HG02798 (cell line): ENCODE data around the gene SNURF.
"Not testable (repeated sequence)": the region's sequence is repeated elsewhere in the genome, so short reads cannot be mapped to it uniquely, and the experiment has no call there.

Source experiments
- ATAC-seq: cut with Tn5 transposase; IDR thresholded peaks from one replicate; pipeline ENCODE4 v1.9.1; 2021; ENCODE audit warnings: mild to moderate bottlenecking; ENCODE audit not compliant: unreplicated experiment, poor library complexity

The SNURF gene

GRCh38 chr15:24954783-24955530 is at the start of gene SNURF, which contains the start of gene SNRPN:
SNURF (plus strand) TSS chr15:24954987; CDS start chr15:24955049, 62 bp downstream.
SNRPN (plus strand) TSS chr15:24954987; CDS start chr15:24974454, 19,467 bp downstream.
- peak; percentile 73 for ATAC-seq

DNA sequence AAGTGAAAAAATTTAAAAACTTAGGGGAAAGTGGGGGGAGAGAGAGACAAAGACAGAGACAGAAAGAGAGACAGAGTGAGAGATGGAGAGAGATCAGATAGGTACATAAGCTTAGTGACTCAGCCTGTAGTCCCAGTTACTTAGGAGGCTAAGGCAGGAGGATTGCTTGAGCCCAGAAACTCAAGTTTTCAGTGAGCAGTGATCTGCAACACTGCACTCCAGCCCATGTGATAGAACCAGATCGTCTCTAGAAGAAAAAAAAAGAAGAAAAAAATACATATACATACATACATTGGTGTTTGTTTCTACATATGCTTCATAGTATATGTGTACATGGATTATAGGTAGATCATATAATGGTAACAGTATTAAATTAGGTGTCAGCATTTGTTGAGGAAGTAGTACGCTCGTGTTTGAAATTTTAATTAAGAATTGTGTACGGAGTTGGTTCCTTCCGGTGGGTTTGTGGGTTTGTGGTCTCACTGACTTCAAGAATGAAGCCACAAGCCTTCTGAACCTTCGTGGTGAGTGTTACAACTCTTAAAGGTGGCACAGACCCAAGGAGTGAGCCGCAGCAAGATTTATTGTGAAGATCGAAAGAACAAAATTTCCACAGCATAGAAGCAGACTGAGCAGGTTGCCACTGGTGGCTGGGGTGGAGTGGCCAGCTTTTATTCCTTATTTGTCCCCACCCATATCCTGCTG is 38.3 kb upstream of the SNURF start:
- no peak for ATAC-seq

GRCh38 chr15:24917431-24917830 is 37.4 kb upstream of the SNURF start:
- ATAC-seq, result no peak

DNA sequence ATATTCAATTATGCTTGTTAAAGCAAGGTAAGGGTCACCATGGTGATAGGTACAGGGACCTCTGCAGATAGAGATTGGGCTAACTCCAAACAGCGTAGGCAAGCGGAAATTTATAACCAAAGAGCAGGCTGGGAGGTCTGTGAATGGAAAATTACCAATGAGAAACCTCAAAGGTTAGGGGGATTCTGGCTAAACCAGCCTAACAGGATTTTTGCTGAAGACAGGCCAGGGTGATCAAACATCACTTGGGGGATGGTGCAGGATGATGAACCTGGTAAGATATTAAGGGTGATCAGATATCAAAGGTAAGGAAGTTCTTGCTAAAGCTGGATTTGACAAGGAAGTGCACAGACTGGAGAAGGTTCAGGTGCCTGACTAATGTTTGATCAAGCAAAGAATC is 35.3 kb upstream of the SNURF start:
- no peak for ATAC-seq

DNA sequence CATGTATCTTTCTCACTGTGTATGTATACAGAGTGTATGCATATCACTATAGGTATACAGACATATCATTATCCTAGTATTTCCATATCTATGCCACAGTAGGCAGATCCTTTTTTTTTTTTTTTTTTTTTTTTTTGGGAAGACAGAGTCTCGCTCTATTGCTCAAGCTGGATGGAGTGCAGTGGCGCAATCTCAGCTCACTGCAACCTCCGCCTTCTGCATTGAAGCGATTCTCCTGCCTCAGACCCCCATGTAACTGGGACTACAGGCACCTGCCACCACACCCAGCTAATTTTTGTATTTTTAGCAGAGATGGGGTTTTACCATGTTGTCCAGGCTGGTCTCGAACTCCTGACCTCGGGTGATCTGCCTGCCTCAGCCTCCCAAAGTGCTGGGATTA is 32.0 kb upstream of the SNURF start:
- not testable (repeated sequence) for ATAC-seq

DNA sequence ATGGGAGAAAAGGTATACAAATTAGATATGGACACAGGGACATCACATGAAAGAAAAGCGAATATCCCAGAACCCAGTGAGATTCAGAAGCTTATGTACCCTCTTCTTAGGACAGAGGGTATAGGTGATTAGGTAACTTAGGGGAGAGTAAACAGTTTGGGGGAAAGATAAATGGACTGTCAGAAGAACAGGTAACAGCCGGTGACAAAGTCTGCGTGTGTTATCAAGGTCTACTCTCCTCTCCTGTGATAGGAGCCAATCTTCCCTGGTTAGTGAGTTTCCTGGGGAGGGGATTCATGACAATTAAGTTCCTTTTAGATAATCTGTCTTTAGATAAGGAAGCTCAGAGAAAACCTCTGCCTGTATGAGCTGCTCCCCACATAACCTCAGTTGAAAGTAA is 30.6 kb upstream of the SNURF start:
- no peak for ATAC-seq

DNA sequence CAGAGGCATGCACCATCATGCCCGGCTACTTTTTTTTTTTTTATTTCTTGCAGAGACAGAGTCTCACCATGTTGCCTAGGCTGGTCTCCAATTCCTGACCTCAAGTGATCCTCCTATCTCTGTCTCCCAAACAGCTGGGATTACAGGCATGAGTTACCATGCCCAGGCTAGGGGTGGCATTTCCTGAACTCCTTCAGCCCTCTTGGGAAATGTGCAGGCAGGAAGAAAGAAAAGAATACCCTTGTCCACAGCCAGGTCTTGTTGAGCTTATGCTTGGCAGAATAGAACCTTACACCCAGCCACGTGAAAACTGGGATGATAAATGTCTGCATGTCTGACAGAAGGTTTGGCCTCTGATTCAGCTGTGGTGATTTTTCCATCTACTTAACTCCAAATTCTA is 30.2 kb upstream of the SNURF start:
- ATAC-seq, result no peak

DNA sequence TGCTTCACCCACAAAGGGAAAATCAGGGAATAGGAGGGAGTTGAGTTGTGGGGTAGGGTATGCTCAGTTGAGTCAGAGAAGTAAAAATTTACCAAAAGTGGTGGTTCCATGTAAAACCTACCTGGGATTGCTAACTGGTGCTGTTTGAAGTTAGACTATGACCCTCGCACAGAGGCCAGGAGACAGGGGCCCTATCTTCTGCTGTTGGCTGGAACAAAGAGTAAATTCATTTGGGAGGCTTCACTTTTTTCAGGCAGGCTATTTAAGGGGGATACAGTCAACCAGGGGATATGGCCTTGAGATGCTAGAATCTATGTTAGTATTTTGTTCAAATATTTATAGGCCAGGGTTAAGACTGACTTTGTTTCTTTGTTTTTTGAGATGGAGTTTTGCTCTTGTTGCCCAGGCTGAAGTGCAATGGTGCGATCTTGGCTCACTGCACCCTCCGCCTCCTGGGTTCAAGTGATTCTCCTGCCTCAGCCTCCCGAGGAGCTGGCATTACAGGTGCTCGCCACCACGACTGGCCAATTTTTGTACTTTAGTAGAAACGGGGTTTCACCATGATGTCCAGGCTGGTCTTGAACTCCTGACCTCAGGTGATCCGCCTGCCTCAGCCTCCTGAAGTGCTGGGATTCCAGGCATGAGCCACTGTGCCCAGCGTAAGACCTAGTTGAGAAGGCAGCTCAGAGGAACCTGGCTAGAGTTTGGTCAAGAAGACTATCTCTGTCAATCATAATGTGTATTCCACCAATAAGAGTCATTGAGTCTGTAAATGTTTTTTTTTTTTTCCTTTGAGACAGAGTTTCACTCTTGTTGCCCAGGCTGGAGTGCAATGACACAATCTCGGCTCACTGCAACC is 22.7 kb upstream of the SNURF start:
- ATAC-seq, result not testable (repeated sequence)

- ATAC-seq, result no peak
Observed at GRCh38 chr15:24933716-24934115, 21.1 kb upstream of the SNURF start.

- not testable (repeated sequence) for ATAC-seq
Observed at GRCh38 chr15:24938224-24938623, 16.6 kb upstream of the SNURF start.

GRCh38 chr15:24940236-24940635 is 14.6 kb upstream of the SNURF start:
- ATAC-seq, result no peak

DNA sequence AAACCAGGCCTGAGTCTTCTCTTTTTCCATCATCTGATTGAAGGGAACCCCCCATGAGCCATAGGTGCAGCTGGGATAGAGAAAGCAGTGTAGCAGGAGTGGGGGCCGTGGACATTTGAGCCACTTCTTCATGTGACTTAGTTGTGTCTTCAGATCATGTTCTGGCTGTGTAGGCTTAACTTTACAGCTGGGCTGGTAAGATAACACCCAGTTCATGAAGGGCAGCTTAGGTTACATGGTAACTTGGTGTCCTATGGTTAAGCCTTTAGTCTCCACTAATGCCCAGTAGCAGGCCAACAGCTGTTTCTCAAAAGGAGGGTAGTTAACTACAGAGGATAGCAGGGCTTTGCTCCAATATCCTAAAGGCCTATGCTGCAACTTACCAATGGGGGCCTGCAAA is 11.4 kb upstream of the SNURF start:
- ATAC-seq, result no peak

GRCh38 chr15:24944954-24945353 is 9.8 kb upstream of the SNURF start:
- no peak for ATAC-seq

DNA sequence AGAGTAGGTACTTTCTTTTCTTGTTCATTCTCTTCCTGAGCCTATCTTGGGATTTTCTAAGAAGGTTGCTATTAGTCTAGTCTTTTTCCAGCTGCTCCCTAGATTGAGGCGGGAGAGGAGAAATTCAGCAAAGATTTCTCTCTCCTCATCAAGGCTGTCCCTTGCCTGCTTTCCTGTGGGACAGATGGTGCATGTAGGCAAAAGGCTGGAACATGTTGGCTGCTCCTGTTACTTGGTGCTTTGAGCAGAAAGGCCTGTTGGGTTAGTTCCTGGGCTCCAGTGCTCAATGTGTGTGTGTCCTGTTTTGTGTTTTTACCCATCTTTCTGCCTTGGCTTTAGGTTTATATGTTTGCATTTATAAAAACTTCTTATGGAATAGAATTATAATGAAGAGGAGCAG is 9.1 kb upstream of the SNURF start:
- no peak for ATAC-seq

GRCh38 chr15:24948495-24948894 is 6.3 kb upstream of the SNURF start:
- ATAC-seq, result no peak

DNA sequence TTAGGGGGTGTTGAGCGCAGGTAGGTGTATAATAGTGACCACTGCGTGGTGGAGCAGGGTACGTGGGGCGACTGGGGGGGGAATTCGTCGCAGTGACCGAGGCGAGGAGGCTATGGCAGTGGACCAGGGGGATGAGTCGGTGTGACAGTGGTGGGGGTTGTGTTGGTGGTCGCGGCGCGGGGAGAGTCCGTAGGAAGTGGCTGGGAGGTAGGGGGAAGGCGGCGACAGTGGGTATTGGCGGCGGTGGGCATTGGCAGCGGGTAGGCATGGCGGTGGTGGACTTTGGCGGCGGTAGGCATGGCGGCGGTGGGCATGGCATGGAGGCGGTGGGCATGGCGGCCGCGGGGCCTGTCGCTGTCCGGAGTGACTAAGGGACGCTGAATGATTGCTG is 739 bp downstream of the SNURF start:
- ATAC-seq, result no peak

GRCh38 chr15:24956111-24956838 is 1.5 kb downstream of the SNURF start:
- ATAC-seq, result peak; percentile 79

- ATAC-seq, result no peak
Observed at GRCh38 chr15:24957691-24958090, 2.9 kb downstream of the SNURF start.

- no peak for ATAC-seq
Observed at GRCh38 chr15:24961967-24962366, 7.2 kb downstream of the SNURF start.

DNA sequence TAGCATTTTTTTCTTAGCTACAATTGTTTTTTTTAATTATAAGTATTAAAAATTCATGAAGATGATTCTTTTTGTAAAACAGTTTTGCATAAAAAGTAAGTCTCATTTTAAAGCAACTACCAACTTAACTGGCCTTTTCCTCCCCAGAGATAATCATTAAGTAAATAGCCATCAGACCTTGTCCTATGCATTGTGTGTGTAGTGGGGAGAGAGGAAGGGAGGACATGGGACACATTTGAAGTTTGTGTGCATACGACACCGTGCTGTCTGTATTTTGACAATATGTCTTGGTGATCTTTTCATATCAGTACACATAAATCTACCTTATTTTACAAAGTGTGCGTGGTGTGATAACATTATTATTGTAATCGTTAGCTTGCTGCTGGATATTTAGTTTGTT is 8.1 kb downstream of the SNURF start:
- ATAC-seq, result no peak
